ENCODE data around the gene SSH2. TPM values are rescaled to one million over a fixed set of nuclear protein-coding genes. Genes with fewer than 3 reads are reported as not detected.
A peak's percentile ranks its signal among the peaks of the same experiment; 100 is the strongest.

Gene SSH2
- total and polyA plus RNA-seq, 2 donors (not counting 1 experiment from before 2014, with no cell fraction given), result 51.5 to 183 TPM

DNA sequence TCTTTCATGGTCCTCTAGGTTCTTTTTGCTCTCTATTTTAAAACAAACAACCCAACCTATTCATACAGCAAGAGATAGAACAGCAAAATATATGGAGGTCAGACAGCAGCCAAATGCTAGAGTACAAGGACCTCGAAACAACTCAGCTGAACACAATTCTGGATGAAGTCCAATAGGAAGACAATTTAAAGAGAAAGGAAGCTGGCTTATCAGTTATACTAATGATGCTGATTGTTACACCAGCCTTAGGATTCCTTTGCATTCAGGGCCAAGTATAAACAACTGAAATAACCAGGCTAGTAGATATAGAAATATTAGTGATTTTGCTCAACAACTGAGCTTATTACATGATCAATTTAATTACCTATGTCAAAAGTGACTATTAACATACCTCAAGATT is 2.5 kb downstream of the SSH2 start:
- Mint-ChIP-seq H3K9me3 (ENCODE audit: insufficient read depth) (no peaks in the 10 kb centered on the region), H3K27me3 (no peaks in the 10 kb centered on the region), H3K4me1 (peaks cover 39% of the 10 kb centered on the region), H3K4me3 (peak overlapping the region; percentile 12), H3K27ac (no peak overlapping the region)
- peaks cover 68% of the 10 kb centered on the region for H3K79me2 ChIP-seq (ENCODE audit: control insufficient read depth, insufficient read depth, low read length)
- no peak for DNase-seq
- H3K4me3 ChIP-seq (ENCODE audit: control extremely low read depth in 1 of 5, extremely low read depth in 1 of 5, insufficient read depth in 1 of 5, low read depth in 2 of 5, low read length in 4 of 5), result no peak overlapping the region
- peaks cover 16% of the 10 kb centered on the region for H4K20me1 ChIP-seq (ENCODE audit: control insufficient read depth, insufficient read depth, low read length, poor library complexity, severe bottlenecking)
- no CpG with 5 or more reads among the region's 1 CpG for WGBS (ENCODE audit: insufficient coverage)
- CTCF ChIA-PET, result interaction anchor here (1.2 to 11.3 kb wide), 5 partner anchors 7 to 119 kb away, joined by 3 to 359 read pairs (median 4); no protein-coding TSS in a partner anchor
- H3K4me2 ChIP-seq (replicated peaks; ENCODE audit: low read depth, low read length, poor library complexity, severe bottlenecking), result no peak overlapping the region
- TF ChIP-seq, protein P1, sequence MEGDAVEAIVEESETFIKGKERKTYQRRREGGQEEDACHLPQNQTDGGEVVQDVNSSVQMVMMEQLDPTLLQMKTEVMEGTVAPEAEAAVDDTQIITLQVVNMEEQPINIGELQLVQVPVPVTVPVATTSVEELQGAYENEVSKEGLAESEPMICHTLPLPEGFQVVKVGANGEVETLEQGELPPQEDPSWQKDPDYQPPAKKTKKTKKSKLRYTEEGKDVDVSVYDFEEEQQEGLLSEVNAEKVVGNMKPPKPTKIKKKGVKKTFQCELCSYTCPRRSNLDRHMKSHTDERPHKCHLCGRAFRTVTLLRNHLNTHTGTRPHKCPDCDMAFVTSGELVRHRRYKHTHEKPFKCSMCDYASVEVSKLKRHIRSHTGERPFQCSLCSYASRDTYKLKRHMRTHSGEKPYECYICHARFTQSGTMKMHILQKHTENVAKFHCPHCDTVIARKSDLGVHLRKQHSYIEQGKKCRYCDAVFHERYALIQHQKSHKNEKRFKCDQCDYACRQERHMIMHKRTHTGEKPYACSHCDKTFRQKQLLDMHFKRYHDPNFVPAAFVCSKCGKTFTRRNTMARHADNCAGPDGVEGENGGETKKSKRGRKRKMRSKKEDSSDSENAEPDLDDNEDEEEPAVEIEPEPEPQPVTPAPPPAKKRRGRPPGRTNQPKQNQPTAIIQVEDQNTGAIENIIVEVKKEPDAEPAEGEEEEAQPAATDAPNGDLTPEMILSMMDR (IDR thresholded peaks at IDR 0.05), result no peak
- TF ChIP-seq EZH2 (IDR thresholded peaks at IDR 0.05; ENCODE audit: borderline replicate concordance, insufficient read depth, low read depth, low read length, poor library complexity, severe bottlenecking), result no peak
- H3K9me3 ChIP-seq (ENCODE audit: control extremely low read depth in 1 of 3, control insufficient read depth in 2 of 3, insufficient read depth in 1 of 3, low read length in 2 of 3), result no peaks in the 10 kb centered on the region
- intact Hi-C loops (cut with micrococcal nuclease), result no loop called here
- H2AFZ ChIP-seq (ENCODE audit: insufficient read depth, low read depth, low read length, poor library complexity, severe bottlenecking), result no peak overlapping the region
- H3K27ac ChIP-seq (ENCODE audit: low read length in 2 of 2), result no peak overlapping the region
- ATAC-seq (ENCODE audit: low read depth), result no peak
- no peaks in the 10 kb centered on the region for H3K27me3 ChIP-seq (replicated peaks in 1 of 4; ENCODE audit: control extremely low read depth in 1 of 4, control insufficient read depth in 3 of 4, insufficient read depth in 4 of 4, low read length in 3 of 4)
- H3K4me1 ChIP-seq (ENCODE audit: control insufficient read depth in 2 of 2, insufficient read depth in 2 of 2, low read length in 2 of 2), result peaks cover 26 to 30% of the 10 kb centered on the region in 2 donors
- POLR2A ChIA-PET, result no interaction called here
- H3K36me3 ChIP-seq (replicated peaks in 1 of 2; ENCODE audit: control extremely low read depth in 1 of 2, control insufficient read depth in 1 of 2, extremely low read depth in 1 of 2, insufficient read depth in 2 of 2, low read length in 1 of 2), result peaks cover 0 to 6% of the 10 kb centered on the region in 2 experiments
- H3K9ac ChIP-seq (ENCODE audit: low read length), result no peak overlapping the region

GRCh38 chr17:29924786-29925185 is 5.2 kb downstream of the SSH2 start:
- POLR2A ChIA-PET, result no interaction called here
- peaks cover 31% of the 10 kb centered on the region for H4K20me1 ChIP-seq (ENCODE audit: control insufficient read depth, insufficient read depth, low read length, poor library complexity, severe bottlenecking)
- no peak for TF ChIP-seq EZH2 (IDR thresholded peaks at IDR 0.05; ENCODE audit: borderline replicate concordance, insufficient read depth, low read depth, low read length, poor library complexity, severe bottlenecking)
- TF ChIP-seq, protein P1 (IDR thresholded peaks at IDR 0.05), result no peak
- no CpG with 5 or more reads among the region's 1 CpG for WGBS (ENCODE audit: insufficient coverage)
- no peak overlapping the region for H3K4me3 ChIP-seq (ENCODE audit: control extremely low read depth in 1 of 5, extremely low read depth in 1 of 5, insufficient read depth in 1 of 5, low read depth in 2 of 5, low read length in 4 of 5)
- ATAC-seq (ENCODE audit: low read depth) (no peak), DNase-seq (no peak)
- H2AFZ ChIP-seq (ENCODE audit: insufficient read depth, low read depth, low read length, poor library complexity, severe bottlenecking), result no peak overlapping the region
- no peak overlapping the region for H3K4me3 Mint-ChIP-seq
- H3K36me3 ChIP-seq (replicated peaks in 1 of 2; ENCODE audit: control extremely low read depth in 1 of 2, control insufficient read depth in 1 of 2, extremely low read depth in 1 of 2, insufficient read depth in 2 of 2, low read length in 1 of 2), result peaks cover 0 to 9% of the 10 kb centered on the region in 2 experiments
- H3K79me2 ChIP-seq (ENCODE audit: control insufficient read depth, insufficient read depth, low read length), result peaks cover 91% of the 10 kb centered on the region
- H3K9me3 Mint-ChIP-seq (ENCODE audit: insufficient read depth), result no peaks in the 10 kb centered on the region
- H3K27ac Mint-ChIP-seq, result no peak overlapping the region
- no peak overlapping the region for H3K27ac ChIP-seq (ENCODE audit: low read length in 2 of 2)
- H3K4me2 ChIP-seq (replicated peaks; ENCODE audit: low read depth, low read length, poor library complexity, severe bottlenecking), result no peak overlapping the region
- intact Hi-C loops (cut with micrococcal nuclease), result no loop called here
- H3K9me3 ChIP-seq (ENCODE audit: control extremely low read depth in 1 of 3, control insufficient read depth in 2 of 3, insufficient read depth in 1 of 3, low read length in 2 of 3), result no peaks in the 10 kb centered on the region
- H3K27me3 ChIP-seq (replicated peaks in 1 of 4; ENCODE audit: control extremely low read depth in 1 of 4, control insufficient read depth in 3 of 4, insufficient read depth in 4 of 4, low read length in 3 of 4), result no peaks in the 10 kb centered on the region
- CTCF ChIA-PET, result no interaction called here
- H3K4me1 Mint-ChIP-seq, result peaks cover 47% of the 10 kb centered on the region
- no peaks in the 10 kb centered on the region for H3K27me3 Mint-ChIP-seq
- H3K9ac ChIP-seq (ENCODE audit: low read length), result no peak overlapping the region
- peaks cover 10 to 17% of the 10 kb centered on the region in 2 donors for H3K4me1 ChIP-seq (ENCODE audit: control insufficient read depth in 2 of 2, insufficient read depth in 2 of 2, low read length in 2 of 2)

Measured in B cell (primary cell).